ENCODE data around the gene MMP28. TPM values are rescaled to one million over a fixed set of nuclear protein-coding genes. Genes with fewer than 3 reads are reported as not detected.

MMP28 gene
- total and polyA plus RNA-seq, 2 donors (not counting 1 experiment from before 2014, with no cell fraction given), result 1.1 to 4.6 TPM

- Histone ChIP-seq H3K4me2 (ENCODE audit: extremely low read depth, insufficient read depth, low read length) (no peak overlapping the region), H2AFZ (ENCODE audit: low read length) (no peak overlapping the region), H3K27ac (ENCODE audit: insufficient read depth, low read length) (no peak overlapping the region), H3K27me3 (ENCODE audit: control insufficient read depth, insufficient read depth, low read length) (peaks cover 10% of the 10 kb centered on the region), H3K79me2 (ENCODE audit: control insufficient read depth, insufficient read depth, low read length) (no peaks in the 10 kb centered on the region), H3K4me3 (replicated peaks in 1 of 4; ENCODE audit: control extremely low read depth in 1 of 4, insufficient read depth in 1 of 4, low read depth in 3 of 4, low read length in 4 of 4) (no peak overlapping the region), H4K20me1 (ENCODE audit: control insufficient read depth, extremely low read depth, insufficient read depth, low read length) (no peaks in the 10 kb centered on the region), H3K36me3 (ENCODE audit: control insufficient read depth, insufficient read depth, low read length) (no peaks in the 10 kb centered on the region), H3K4me1 (ENCODE audit: control insufficient read depth, extremely low read depth, insufficient read depth, low read length) (peaks cover 13% of the 10 kb centered on the region), H3K9ac (ENCODE audit: insufficient read depth, low read length) (no peak overlapping the region), H3K9me3 (ENCODE audit: control insufficient read depth, insufficient read depth, low read depth, low read length) (no peaks in the 10 kb centered on the region)
- no peak for DNase-seq (ENCODE audit: low read depth in 2 of 2)
- TF ChIP-seq EZH2 (IDR thresholded peaks at IDR 0.05; ENCODE audit: low read length, missing control alignments), result no peak
- no peak for TF ChIP-seq CTCF (conservative IDR thresholded peaks at IDR 0.05 in 1 of 2, IDR thresholded peaks at IDR 0.05 in 1 of 2; ENCODE audit: low read depth in 1 of 2, low read length in 2 of 2)
These were observed 14.5 kb downstream of the MMP28 start for GRCh38 chr17:35780950-35781349.

GRCh38 chr17:35778641-35779196, 16.7 kb downstream of the MMP28 start:
- DNase-seq (ENCODE audit: low read depth in 2 of 2), result peak; percentile 38
- no peaks in the 10 kb centered on the region for H3K9me3 ChIP-seq (ENCODE audit: control insufficient read depth, insufficient read depth, low read depth, low read length)
- H2AFZ ChIP-seq (ENCODE audit: low read length), result no peak overlapping the region
- H3K27ac ChIP-seq (ENCODE audit: insufficient read depth, low read length), result no peak overlapping the region
- TF ChIP-seq EZH2 (IDR thresholded peaks at IDR 0.05; ENCODE audit: low read length, missing control alignments) (no peak), CTCF (conservative IDR thresholded peaks at IDR 0.05 in 1 of 2, IDR thresholded peaks at IDR 0.05 in 1 of 2; ENCODE audit: low read depth in 1 of 2, low read length in 2 of 2) (no peak)
- peaks cover 15% of the 10 kb centered on the region for H3K27me3 ChIP-seq (ENCODE audit: control insufficient read depth, insufficient read depth, low read length)
- H3K4me2 ChIP-seq (ENCODE audit: extremely low read depth, insufficient read depth, low read length), result no peak overlapping the region
- H3K4me1 ChIP-seq (ENCODE audit: control insufficient read depth, extremely low read depth, insufficient read depth, low read length), result peaks cover 13% of the 10 kb centered on the region
- no peaks in the 10 kb centered on the region for H4K20me1 ChIP-seq (ENCODE audit: control insufficient read depth, extremely low read depth, insufficient read depth, low read length)
- H3K79me2 ChIP-seq (ENCODE audit: control insufficient read depth, insufficient read depth, low read length), result no peaks in the 10 kb centered on the region
- H3K4me3 ChIP-seq (replicated peaks in 1 of 4; ENCODE audit: control extremely low read depth in 1 of 4, insufficient read depth in 1 of 4, low read depth in 3 of 4, low read length in 4 of 4), result no peak overlapping the region
- H3K9ac ChIP-seq (ENCODE audit: insufficient read depth, low read length), result no peak overlapping the region
- no peaks in the 10 kb centered on the region for H3K36me3 ChIP-seq (ENCODE audit: control insufficient read depth, insufficient read depth, low read length)

GRCh38 chr17:35775583-35775982, 19.9 kb downstream of the MMP28 start:
- H4K20me1 ChIP-seq (ENCODE audit: control insufficient read depth, extremely low read depth, insufficient read depth, low read length), result no peaks in the 10 kb centered on the region
- peaks cover 11% of the 10 kb centered on the region for H3K27me3 ChIP-seq (ENCODE audit: control insufficient read depth, insufficient read depth, low read length)
- H3K4me2 ChIP-seq (ENCODE audit: extremely low read depth, insufficient read depth, low read length), result no peak overlapping the region
- no peaks in the 10 kb centered on the region for H3K36me3 ChIP-seq (ENCODE audit: control insufficient read depth, insufficient read depth, low read length)
- H3K79me2 ChIP-seq (ENCODE audit: control insufficient read depth, insufficient read depth, low read length), result no peaks in the 10 kb centered on the region
- no peak for DNase-seq (ENCODE audit: low read depth in 2 of 2)
- peaks cover 14% of the 10 kb centered on the region for H3K4me1 ChIP-seq (ENCODE audit: control insufficient read depth, extremely low read depth, insufficient read depth, low read length)
- H3K4me3 ChIP-seq (replicated peaks in 1 of 4; ENCODE audit: control extremely low read depth in 1 of 4, insufficient read depth in 1 of 4, low read depth in 3 of 4, low read length in 4 of 4), result no peak overlapping the region
- H3K9ac ChIP-seq (ENCODE audit: insufficient read depth, low read length), result no peak overlapping the region
- TF ChIP-seq EZH2 (IDR thresholded peaks at IDR 0.05; ENCODE audit: low read length, missing control alignments) (no peak), CTCF (conservative IDR thresholded peaks at IDR 0.05 in 1 of 2, IDR thresholded peaks at IDR 0.05 in 1 of 2; ENCODE audit: low read depth in 1 of 2, low read length in 2 of 2) (no peak)
- H2AFZ ChIP-seq (ENCODE audit: low read length), result no peak overlapping the region
- no peaks in the 10 kb centered on the region for H3K9me3 ChIP-seq (ENCODE audit: control insufficient read depth, insufficient read depth, low read depth, low read length)
- H3K27ac ChIP-seq (ENCODE audit: insufficient read depth, low read length), result no peak overlapping the region
